GM18520 (cell line): ENCODE data around the gene CCNG2.
"Not testable (repeated sequence)": the region's sequence is repeated elsewhere in the genome, so short reads cannot be mapped to it uniquely, and the experiment has no call there.

Experiments used
- ATAC-seq: cut with Tn5 transposase; IDR thresholded peaks from one replicate; pipeline ENCODE4 v1.9.1; 2021; ENCODE audit not compliant: unreplicated experiment

The CCNG2 gene

DNA sequence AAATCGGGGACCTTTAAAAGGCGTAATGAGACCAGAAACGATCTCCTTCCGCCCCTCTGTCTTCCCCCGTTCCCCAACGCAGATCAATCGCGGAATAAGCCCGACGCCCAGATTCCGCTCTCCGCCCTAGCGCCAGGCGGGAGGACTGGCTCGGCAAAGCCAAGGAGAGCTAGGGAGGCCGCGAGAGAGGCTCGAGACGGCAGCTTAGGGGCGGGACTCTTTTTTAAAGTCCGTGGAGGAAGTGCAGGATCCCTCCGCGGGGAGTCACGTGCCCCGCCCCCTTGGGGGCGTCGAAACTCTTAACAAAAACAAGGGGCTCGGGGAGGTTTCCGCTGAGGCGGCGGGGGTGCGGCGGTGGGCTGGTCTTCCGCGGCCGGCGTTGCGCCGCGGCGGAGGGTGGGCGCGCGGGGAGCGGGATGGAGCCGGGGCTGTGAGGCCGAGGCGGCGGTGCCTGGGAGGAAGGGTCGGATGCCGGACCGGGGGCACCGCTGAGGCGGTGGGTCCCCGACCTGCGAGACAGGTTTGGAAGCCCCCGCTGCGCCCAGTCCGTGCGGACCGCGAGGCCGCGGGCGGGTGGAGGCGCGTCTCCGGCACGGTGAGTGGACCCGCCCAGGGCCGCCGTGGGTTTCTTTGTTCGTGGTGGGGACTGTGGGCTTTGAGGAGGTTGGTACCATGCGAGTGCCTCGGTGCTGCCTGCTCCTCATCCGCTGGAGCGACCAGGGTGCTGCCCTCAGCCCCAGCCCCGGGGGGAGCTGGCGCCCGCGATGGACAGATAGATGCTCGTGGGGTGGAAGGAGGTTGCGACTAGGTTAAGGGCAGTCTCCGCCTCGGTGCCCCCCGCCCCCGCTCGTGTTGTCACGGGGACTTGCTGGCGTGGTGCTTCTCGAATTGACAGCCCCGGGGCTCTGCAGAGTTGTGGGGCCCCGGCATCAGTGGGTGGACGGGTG lies at the start of gene CCNG2:
Gene CCNG2 (plus strand): TSS at position 296 of the 947 bp plus-strand sequence. CDS start 1,326 bp downstream, outside the sequence.
- ATAC-seq: peak; percentile 15

- no peak for ATAC-seq
These were observed 46.3 kb upstream of the CCNG2 start for GRCh38 chr4:77110730-77111129.

DNA sequence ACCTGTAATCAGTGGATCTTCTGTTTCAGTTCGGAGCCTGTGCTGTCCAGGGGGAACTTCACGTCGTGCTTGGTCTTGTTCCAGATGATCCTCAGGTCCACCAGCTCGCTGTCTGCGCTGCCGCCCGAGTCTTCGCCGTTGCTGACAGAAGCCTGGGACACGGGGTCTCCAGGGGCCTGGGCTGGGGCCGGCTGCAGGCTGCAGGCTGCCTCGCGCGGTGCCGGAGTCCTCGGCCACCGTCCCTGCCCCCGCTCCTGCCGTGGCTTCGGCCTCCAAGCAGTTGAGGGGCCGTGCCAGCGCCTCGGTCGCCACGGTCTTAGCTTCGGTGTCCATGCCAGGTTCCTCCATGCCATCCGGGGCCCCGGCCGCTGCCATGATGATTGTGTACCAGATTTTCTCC lies 43.9 kb upstream of the CCNG2 start:
- no peak for ATAC-seq

- no peak for ATAC-seq
These were observed 39.3 kb upstream of the CCNG2 start for GRCh38 chr4:77117721-77118120.

DNA sequence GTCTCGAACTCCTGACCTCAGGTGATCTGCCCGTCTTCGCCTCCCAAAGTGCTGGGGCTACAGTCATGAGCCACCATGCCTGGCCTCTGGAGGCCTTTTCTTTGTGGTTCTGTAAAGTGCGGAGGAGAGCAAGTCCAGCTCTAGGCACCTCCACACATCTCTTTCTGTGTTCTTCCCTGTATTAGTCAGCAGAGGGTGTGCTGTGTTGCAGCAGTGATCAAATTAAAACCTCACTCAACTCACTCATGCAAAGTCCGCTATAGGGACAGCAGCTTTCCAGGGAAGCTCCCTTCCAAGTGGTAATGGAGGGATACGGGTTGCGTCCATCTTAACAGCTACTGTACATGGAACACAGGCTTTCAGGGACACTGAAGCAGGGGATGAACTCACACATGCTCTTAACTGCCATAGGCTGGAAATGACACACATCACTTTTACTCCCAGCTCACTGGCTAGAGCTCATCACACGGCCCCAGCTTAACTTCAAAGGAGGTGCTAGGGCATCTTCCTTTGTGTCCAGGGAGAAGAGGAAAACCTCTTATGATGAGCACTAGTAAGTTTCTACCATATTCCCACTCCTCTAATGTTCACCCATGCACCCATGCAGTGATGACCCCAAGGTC lies 36.0 kb upstream of the CCNG2 start:
- ATAC-seq: peak; percentile 76

GRCh38 chr4:77121736-77122240 lies 35.2 kb upstream of the CCNG2 start:
- no peak for ATAC-seq

GRCh38 chr4:77122656-77123055 lies 34.4 kb upstream of the CCNG2 start:
- ATAC-seq: no peak

DNA sequence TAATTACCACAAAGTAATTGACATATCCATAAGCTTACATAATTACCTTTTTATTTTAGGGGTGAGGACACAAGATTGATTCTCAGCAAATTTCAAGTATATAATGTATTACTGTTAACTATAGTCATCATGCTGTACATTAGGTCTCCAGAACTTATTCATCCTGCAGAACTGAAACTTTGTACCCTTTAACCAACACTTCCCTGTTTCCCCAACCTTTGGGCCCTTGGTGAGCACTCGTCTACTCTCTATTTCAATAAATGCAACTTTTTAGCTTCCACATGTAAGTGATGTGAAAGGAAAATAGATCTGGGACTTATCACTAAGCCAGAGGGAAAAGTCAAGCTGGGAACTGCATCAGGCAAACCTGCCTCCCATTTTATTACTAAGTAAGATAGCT lies 33.6 kb upstream of the CCNG2 start:
- ATAC-seq: no peak

DNA sequence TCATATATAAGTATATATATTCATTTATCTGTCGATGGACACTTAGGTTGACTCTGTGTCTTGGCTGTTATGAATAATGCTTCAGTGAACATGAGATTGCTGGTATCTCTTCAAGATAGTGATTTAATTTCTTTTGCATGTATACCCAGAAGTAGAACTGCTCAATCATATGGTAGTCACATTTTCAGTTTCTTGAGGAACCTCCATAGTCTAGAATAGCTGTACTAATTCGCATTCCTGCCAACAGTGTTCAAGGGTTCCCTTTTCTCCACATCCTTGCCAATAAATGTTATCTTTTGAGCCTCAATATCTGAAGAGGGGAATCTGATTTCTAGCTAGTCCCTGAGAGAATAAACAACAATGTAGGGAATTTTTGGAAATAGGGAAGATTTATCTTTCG lies 32.4 kb upstream of the CCNG2 start:
- no peak for ATAC-seq

- ATAC-seq: no peak
These were observed 31.0 kb upstream of the CCNG2 start for GRCh38 chr4:77125961-77126360.

GRCh38 chr4:77126809-77127208 lies 30.2 kb upstream of the CCNG2 start:
- ATAC-seq: peak; percentile 84

GRCh38 chr4:77127215-77127614 lies 29.8 kb upstream of the CCNG2 start:
- peak; percentile 36 for ATAC-seq

DNA sequence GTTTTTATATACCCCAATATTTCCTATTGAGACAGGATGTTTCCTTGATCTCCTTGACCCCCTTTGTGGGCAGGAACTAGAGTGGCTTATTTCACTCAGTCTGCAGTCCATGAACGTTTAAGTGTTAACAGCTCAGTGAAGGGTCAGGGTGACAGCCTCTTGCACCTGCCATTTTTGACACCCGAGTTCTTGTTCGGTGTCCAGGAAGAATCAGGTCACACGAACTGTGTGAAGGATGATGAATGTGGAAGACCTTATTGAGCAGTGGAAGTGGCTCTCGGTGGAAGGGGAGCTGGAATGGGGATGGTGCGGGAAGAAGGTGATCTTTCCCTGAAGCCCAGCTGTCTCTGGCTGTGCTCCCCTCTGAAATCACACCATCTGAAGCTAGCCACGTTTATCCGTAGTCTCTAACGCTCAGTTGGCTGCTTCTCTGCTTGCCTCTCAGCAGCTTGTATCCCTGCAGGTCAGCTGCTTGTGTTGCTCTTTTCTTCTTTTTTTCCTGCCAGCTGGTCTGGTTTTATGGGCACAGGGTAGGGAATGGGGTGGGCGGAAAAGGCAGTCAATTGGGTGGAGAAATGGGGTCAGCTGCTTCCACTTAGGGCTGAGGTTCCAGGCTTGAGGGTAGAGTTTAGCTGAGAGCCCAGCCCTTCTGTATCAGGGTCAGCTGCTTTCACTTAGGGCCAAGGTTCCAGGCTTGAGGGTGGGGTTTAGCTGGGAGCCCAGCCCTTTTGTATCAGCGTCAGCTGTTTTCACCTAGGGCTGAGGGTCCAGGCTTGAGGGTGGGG lies 29.0 kb upstream of the CCNG2 start:
- ATAC-seq: no peak

DNA sequence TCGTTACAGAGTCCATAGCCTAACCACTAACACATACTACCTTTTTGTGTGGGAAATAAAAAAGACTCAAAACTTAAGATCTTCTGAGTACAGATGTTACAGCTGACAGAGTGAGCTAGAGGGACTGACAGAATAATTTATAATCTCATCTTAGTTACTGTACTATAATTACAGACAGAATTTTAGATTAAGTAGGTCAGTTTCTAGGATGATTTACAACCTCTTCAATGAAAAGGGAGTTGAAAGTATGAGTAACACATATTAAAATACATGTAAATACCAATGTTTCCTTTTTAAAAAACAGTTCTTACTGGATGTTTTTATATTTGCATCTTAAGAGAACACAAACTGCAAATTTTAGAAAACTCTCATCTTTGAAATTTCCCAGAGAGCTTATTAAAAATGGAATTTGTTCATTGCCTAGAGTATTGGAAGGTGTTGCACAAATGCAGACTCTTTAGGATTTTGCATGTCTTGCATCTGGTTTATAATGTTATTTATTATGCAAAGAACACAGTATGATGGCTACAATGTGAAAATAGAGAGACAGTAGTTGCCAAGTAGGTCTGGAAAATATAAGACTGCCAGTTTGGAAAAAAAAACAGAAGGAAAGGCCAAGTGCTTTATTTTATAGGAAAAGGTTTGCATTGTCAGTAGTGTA lies 24.2 kb upstream of the CCNG2 start:
- ATAC-seq: no peak

DNA sequence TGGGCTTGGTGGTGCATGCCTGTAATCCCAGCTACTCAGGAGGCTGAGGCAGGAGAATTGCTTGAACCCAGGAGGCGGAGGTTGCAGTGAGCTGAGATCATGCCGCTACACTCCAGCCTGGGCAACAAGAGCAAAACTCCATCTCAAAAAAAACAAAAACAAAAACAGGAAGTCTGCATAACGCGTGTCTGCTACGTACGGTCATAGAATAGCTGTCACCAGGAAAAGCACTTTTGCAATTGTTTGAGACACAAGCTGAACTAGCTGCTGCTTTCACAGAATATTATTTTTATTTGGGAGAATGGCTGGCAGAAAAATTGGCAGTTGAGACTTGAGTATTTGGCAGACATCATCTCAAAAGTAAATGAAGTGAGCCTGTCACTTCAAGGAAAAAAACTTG lies 19.6 kb upstream of the CCNG2 start:
- ATAC-seq: not testable (repeated sequence)

GRCh38 chr4:77141964-77142645 lies 14.9 kb upstream of the CCNG2 start:
- ATAC-seq: no peak

- no peak for ATAC-seq
These were observed 14.4 kb upstream of the CCNG2 start for GRCh38 chr4:77142646-77143028.

DNA sequence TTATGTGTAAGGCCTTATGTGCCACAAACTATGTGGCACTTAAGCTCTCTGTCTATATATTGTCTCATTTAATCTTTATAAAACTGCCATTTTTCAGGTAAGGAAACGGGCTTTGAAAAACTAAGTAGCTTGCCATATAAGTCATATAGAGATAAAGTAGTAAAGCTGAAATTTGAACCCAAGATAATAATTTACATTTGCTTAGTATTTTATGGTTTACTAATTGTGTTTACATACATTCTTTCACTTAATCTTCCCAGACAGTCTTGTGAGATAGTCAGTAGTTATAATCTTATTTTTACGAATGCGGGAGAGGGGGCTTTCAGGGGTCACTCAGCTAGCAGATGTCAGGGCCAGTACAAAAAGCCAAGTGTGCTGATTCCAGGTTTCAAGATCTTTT lies 13.9 kb upstream of the CCNG2 start:
- no peak for ATAC-seq

DNA sequence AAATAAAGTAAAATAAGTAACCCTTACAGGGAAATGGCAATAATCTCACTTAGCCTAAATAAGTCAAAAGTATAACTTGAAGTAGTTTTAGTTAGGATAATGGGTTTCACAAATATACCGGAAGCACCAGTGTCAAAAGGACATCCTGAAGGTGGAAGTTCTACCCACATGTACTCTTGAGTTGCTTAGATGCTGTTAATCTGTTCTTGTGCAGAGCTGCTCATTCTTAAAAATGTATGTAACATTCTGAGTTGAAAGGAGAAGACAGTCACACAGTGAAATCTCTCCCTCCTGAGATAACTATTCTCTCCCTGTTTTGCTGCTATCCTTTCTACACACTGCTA lies 11.2 kb upstream of the CCNG2 start:
- no peak for ATAC-seq
